NT2/D1 (cell line): ENCODE measurements around the gene GRIN2D.

Experiments used
- DNase-seq: peaks from one replicate; pipeline ENCODE4 v3.0.0-alpha.2; 2011; ENCODE audit warnings: low read depth, low spot score
- H3K27me3 ChIP-seq: 2 replicates; pipeline ENCODE4 v1.6.0; 2011; ENCODE audit warnings: mild to moderate bottlenecking; ENCODE audit not compliant: insufficient read length, insufficient read depth
- H3K36me3 ChIP-seq: 2 replicates; pipeline ENCODE4 v1.6.1; 2011; ENCODE audit warnings: mild to moderate bottlenecking, low read length, mixed read lengths; ENCODE audit not compliant: insufficient read depth, insufficient read length
- H3K4me1 ChIP-seq: 2 replicates; pipeline ENCODE4 v1.5.1; 2011; ENCODE audit not compliant: insufficient read depth, insufficient read length
- H3K4me3 ChIP-seq: 2 replicates; pipeline ENCODE4 v1.5.1; 2011; ENCODE audit warnings: low read depth; ENCODE audit not compliant: insufficient read length
- H3K9ac ChIP-seq: 2 replicates; pipeline ENCODE4 v1.6.0; 2011; ENCODE audit warnings: low read depth; ENCODE audit not compliant: insufficient read length
- H3K9me3 ChIP-seq: 2 replicates; pipeline ENCODE4 v1.5.1; 2011; ENCODE audit warnings: mild to moderate bottlenecking, low read length; ENCODE audit not compliant: insufficient read depth
- SUZ12 ChIP-seq: IDR thresholded peaks from 2 replicates; pipeline ENCODE4 v1.6.1; 2011; ENCODE audit not compliant: insufficient read length, insufficient read depth; ENCODE audit errors: extremely low read depth
- YY1 ChIP-seq: IDR thresholded peaks from 2 replicates; pipeline ENCODE4 v1.6.1; 2011; ENCODE audit not compliant: insufficient read length, insufficient read depth
- ZNF274 ChIP-seq: IDR thresholded peaks from 2 replicates; pipeline ENCODE4 v1.6.1; 2011; ENCODE audit warnings: mild to moderate bottlenecking, low read depth, low read length

Gene GRIN2D

DNA sequence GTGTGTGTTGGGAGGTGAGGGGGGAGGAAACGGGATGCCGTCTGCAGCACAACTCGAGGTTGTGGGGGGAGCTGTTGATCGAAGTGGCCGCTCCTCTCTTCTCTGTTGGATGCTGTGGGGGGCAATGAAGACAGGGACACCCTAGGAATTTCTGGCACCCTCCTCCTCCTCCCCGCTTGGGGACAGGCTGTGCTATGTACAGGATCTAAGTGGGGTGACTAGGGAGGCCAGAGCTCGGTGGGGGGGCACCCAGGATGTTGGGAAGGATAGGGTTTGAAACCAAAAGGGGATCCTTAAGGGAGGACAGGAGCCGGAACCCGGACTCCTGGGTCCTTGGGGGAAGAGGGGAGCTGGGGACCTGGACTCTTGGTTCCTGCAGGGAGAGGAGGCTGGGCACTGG, 2.0 kb downstream of the GRIN2D start:
- H3K4me3 ChIP-seq: no peak overlapping the region
- no peak for TF ChIP-seq ZNF274
- no peak for TF ChIP-seq SUZ12
- TF ChIP-seq YY1: no peak
- peaks cover 22% of the 10 kb centered on the region for H3K4me1 ChIP-seq
- no peaks in the 10 kb centered on the region for H3K36me3 ChIP-seq
- H3K9ac ChIP-seq: no peak overlapping the region
- H3K9me3 ChIP-seq: no peaks in the 10 kb centered on the region
- peaks cover 54% of the 10 kb centered on the region for H3K27me3 ChIP-seq
- no peak for DNase-seq

- Histone ChIP-seq H3K4me3 (no peak overlapping the region), H3K4me1 (peaks cover 22% of the 10 kb centered on the region), H3K9ac (no peak overlapping the region), H3K36me3 (no peaks in the 10 kb centered on the region), H3K9me3 (no peaks in the 10 kb centered on the region), H3K27me3 (peaks cover 54% of the 10 kb centered on the region)
- no peak for DNase-seq
- TF ChIP-seq ZNF274 (no peak), SUZ12 (no peak), YY1 (no peak)
Measured at GRCh38 chr19:48396016-48396823, 2.8 kb downstream of the GRIN2D start.

GRCh38 chr19:48396824-48397176, 3.3 kb downstream of the GRIN2D start:
- no peak for TF ChIP-seq ZNF274
- no peak for TF ChIP-seq SUZ12
- TF ChIP-seq YY1: no peak
- H3K36me3 ChIP-seq: no peaks in the 10 kb centered on the region
- no peak for DNase-seq
- peaks cover 22% of the 10 kb centered on the region for H3K4me1 ChIP-seq
- H3K4me3 ChIP-seq: no peak overlapping the region
- peaks cover 54% of the 10 kb centered on the region for H3K27me3 ChIP-seq
- H3K9me3 ChIP-seq: no peaks in the 10 kb centered on the region
- H3K9ac ChIP-seq: no peak overlapping the region

GRCh38 chr19:48397263-48398101, 4.0 kb downstream of the GRIN2D start:
- Histone ChIP-seq H3K9me3 (no peaks in the 10 kb centered on the region), H3K36me3 (no peaks in the 10 kb centered on the region), H3K4me1 (peaks cover 22% of the 10 kb centered on the region), H3K27me3 (peaks cover 54% of the 10 kb centered on the region), H3K4me3 (peak overlapping the region; percentile 64), H3K9ac (peak overlapping the region; percentile 86)
- TF ChIP-seq YY1: no peak
- TF ChIP-seq SUZ12: no peak
- TF ChIP-seq ZNF274: no peak
- DNase-seq: no peak

DNA sequence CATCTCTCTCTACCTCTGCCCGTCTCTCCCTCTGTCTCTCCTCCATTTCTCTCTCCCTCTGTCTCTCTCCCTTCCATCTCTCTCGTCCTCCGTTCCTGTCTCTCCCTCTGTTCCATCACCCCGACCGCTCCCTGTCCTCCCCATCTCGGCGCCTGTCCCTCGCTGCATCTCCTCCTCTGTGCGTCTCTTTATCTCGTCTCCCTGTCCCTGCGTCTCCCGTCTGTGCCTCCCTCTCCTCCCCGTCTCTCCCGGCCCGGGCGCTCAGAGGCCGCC, 4.6 kb downstream of the GRIN2D start:
- TF ChIP-seq YY1 (no peak), ZNF274 (no peak)
- Histone ChIP-seq H3K9ac (peak overlapping the region; percentile 86), H3K4me3 (peak overlapping the region; percentile 64), H3K9me3 (no peaks in the 10 kb centered on the region), H3K27me3 (peaks cover 50% of the 10 kb centered on the region), H3K36me3 (no peaks in the 10 kb centered on the region), H3K4me1 (peaks cover 19% of the 10 kb centered on the region)
- no peak for DNase-seq

GRCh38 chr19:48398375-48399235, 5.1 kb downstream of the GRIN2D start:
- Histone ChIP-seq H3K36me3 (no peaks in the 10 kb centered on the region), H3K4me1 (peaks cover 19% of the 10 kb centered on the region), H3K27me3 (peaks cover 44% of the 10 kb centered on the region), H3K4me3 (peak overlapping the region; percentile 64), H3K9ac (peak overlapping the region; percentile 86), H3K9me3 (no peaks in the 10 kb centered on the region)
- DNase-seq: peak; percentile 86
- TF ChIP-seq YY1: no peak
- TF ChIP-seq ZNF274: no peak
- no peak for TF ChIP-seq SUZ12
